ENCODE measurements around the gene NINJ2.

Gene NINJ2

GRCh38 chr12:627863-628741 is 35.1 kb downstream of the NINJ2 start:
- ChIA-PET CTCF (interaction anchor here (0.6 to 2.1 kb wide), 3 partner anchors 44 to 54 kb away, joined by 3 to 7 read pairs (median 3); no protein-coding TSS in a partner anchor), POLR2A (no interaction called here)
- no peak for TF ChIP-seq CTCF (IDR thresholded peaks at IDR 0.05; ENCODE audit: insufficient read depth, low read length, missing control alignments)
- no peak overlapping the region for H3K4me3 ChIP-seq (ENCODE audit: low read depth, low read length)
- no peak for DNase-seq (ENCODE audit: low read depth, low spot score)

GRCh38 chr12:627285-627684 is 36.0 kb downstream of the NINJ2 start:
- TF ChIP-seq CTCF (IDR thresholded peaks at IDR 0.05; ENCODE audit: insufficient read depth, low read length, missing control alignments): no peak
- CTCF ChIA-PET: interaction anchor here (1.1 to 2.1 kb wide), 4 partner anchors 12 to 125 kb away, joined by 3 to 7 read pairs (median 3); partner anchors contain the start of gene WNK1
- POLR2A ChIA-PET: no interaction called here
- no peak overlapping the region for H3K4me3 ChIP-seq (ENCODE audit: low read depth, low read length)
- no peak for DNase-seq (ENCODE audit: low read depth, low spot score)

DNA sequence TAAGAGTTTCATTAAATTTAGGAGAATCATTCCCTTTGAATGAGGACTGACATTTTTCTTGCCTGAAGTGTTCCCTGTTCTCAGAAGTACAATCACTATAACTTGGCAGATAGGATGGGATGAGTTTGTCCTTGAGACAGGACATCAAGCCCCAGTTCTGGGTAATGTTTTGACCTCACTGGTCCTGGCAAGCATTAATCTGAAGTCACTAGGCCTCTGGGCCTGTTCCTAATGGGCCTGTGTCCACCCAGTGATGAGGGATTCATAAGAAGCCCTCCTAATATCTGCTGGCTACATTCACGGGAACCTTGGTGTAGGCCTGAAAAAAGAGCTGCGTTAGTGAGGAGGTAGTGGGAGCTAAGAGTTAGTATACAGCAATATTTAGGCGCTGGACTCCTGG is 37.2 kb downstream of the NINJ2 start:
- POLR2A ChIA-PET: no interaction called here
- H3K4me3 ChIP-seq (ENCODE audit: low read depth, low read length): no peak overlapping the region
- no peak for TF ChIP-seq CTCF (IDR thresholded peaks at IDR 0.05; ENCODE audit: insufficient read depth, low read length, missing control alignments)
- no peak for DNase-seq (ENCODE audit: low read depth, low spot score)
- CTCF ChIA-PET: interaction anchor here (1.0 to 2.1 kb wide), 4 partner anchors 50 to 126 kb away, joined by 3 to 7 read pairs (median 4); partner anchors contain the start of gene WNK1

GRCh38 chr12:623865-624372 is 39.3 kb downstream of the NINJ2 start:
- ChIA-PET POLR2A (no interaction called here), CTCF (interaction anchor here (0.7 to 1.3 kb wide), 2 partner anchors 8 to 13 kb away, joined by 3 read pairs; no protein-coding TSS in a partner anchor)
- TF ChIP-seq CTCF (IDR thresholded peaks at IDR 0.05; ENCODE audit: insufficient read depth, low read length, missing control alignments): no peak
- DNase-seq (ENCODE audit: low read depth, low spot score): no peak
- no peak overlapping the region for H3K4me3 ChIP-seq (ENCODE audit: low read depth, low read length)

DNA sequence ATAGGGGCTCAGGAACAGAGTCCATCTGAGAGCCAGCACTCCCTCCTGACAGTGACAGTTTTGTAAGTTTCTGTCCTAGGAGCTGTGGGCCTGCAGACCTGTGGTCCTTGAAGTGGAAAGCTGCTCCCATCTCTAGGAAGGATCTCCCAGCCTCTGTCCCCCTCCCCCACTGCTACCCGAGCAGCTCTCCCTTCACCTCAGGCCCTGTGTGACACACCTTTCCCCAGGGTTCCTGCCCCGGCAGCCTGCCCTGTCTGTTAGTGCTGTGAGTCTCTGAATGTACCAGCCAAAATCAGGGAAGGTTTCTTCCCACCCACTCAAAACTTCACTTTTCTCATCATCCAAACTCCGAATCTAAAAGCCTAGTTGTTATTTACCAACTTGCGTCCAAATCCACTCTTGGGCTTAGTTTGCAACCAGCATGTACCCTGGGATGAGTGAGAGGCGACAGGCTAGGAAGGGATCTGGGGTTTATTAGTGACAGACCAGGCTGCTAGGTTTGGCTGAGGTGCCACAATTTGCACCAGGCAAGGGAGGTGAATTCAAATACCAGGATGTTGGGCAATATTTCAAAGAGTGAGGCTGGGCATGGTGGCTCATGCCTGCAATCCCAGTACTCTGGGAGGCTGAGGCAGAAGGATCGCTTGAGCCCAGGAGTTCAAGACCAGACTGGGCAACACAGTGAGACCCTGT is 39.9 kb downstream of the NINJ2 start:
- no peak for DNase-seq (ENCODE audit: low read depth, low spot score)
- POLR2A ChIA-PET: no interaction called here
- no peak overlapping the region for H3K4me3 ChIP-seq (ENCODE audit: low read depth, low read length)
- CTCF ChIA-PET: interaction anchor here (0.8 kb wide), 1 partner anchor 46 kb away, joined by 3 read pairs; no protein-coding TSS in a partner anchor
- TF ChIP-seq CTCF (IDR thresholded peaks at IDR 0.05; ENCODE audit: insufficient read depth, low read length, missing control alignments): no peak

GRCh38 chr12:622416-622815 is 40.8 kb downstream of the NINJ2 start:
- TF ChIP-seq CTCF (IDR thresholded peaks at IDR 0.05; ENCODE audit: insufficient read depth, low read length, missing control alignments): no peak
- CTCF ChIA-PET: interaction anchor here (0.8 kb wide), 1 partner anchor 45 kb away, joined by 3 read pairs; no protein-coding TSS in a partner anchor
- POLR2A ChIA-PET: no interaction called here
- no peak overlapping the region for H3K4me3 ChIP-seq (ENCODE audit: low read depth, low read length)
- no peak for DNase-seq (ENCODE audit: low read depth, low spot score)

Measured in AG04449 (cell line).